Activated CD8-positive, alpha-beta memory T cell treated with anti-CD3 and anti-CD28 coated beads for 24 hours (primary cell): ENCODE results near the gene OR56B1.

Source experiments
- DNase-seq: peaks from one replicate; pipeline ENCODE4 v3.0.0-alpha.2; 2020

OR56B1 gene

GRCh38 chr11:5737091-5737490 lies 843 bp downstream of the OR56B1 start:
- DNase-seq: no peak

GRCh38 chr11:5737670-5738392 lies 1.6 kb downstream of the OR56B1 start:
- DNase-seq: no peak

GRCh38 chr11:5738431-5738830 lies 2.2 kb downstream of the OR56B1 start:
- DNase-seq: no peak

GRCh38 chr11:5746614-5747013 lies 10.4 kb downstream of the OR56B1 start:
- DNase-seq: no peak

GRCh38 chr11:5749836-5750235 lies 13.6 kb downstream of the OR56B1 start:
- no peak for DNase-seq

GRCh38 chr11:5753943-5754342 lies 17.7 kb downstream of the OR56B1 start, which contains the start of gene OR52N4:
TSS of gene OR52N4 (plus strand) at chr11:5754243. CDS start at chr11:5754741, 498 bp downstream.
- no peak for DNase-seq

DNA sequence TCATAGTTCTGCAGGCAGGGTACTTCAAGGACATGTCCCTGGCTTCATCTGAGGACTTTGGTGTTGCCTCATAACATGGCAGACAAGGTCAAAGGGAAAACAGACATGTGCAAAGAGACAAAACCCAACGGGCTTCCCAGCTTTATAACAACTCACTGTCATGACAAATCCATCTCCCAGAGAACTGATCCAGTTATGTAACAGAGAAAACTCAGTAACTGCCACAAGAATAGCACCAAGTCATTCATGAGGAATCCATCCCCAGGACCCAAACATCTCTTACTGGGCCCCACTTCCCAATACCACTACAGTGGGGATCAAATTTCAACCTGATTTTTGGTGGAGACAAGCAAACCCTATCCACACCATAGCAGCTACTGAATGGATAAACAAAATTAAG lies 30.8 kb downstream of the OR56B1 start:
- DNase-seq: no peak

- DNase-seq: no peak
These were observed 47.0 kb downstream of the OR56B1 start, which contains the start of gene OR52N5 for GRCh38 chr11:5783255-5783654. TSS of gene OR52N5 (minus strand) at chr11:5783355. CDS start at chr11:5778634, 4,721 bp downstream.
